GM08714 (cell line): ENCODE data around the gene PACS2.
"Not testable (repeated sequence)": the region's sequence is repeated elsewhere in the genome, so short reads cannot be mapped to it uniquely, and the experiment has no call there.

Experiments used
- H3K4me3 ChIP-seq: fragments of 200-500 bp; sonication (Bioruptor generic); 2 replicates; pipeline ENCODE4 v1.5.1; 2014; ENCODE audit warnings: mild to moderate bottlenecking, low read length, inconsistent platforms
- ZNF274 ChIP-seq: IDR thresholded peaks from 2 replicates; pipeline ENCODE4 v1.6.1; 2012; ENCODE audit warnings: mild to moderate bottlenecking, low read depth, low read length

Gene PACS2

GRCh38 chr14:105314287-105315200 lies at the start of gene PACS2:
Gene PACS2, plus strand, starts transcription at chr14:105314748. Its CDS starts 171 bp downstream, at chr14:105314919.
- no peak for TF ChIP-seq ZNF274
- H3K4me3 ChIP-seq, result peak within 1 kb of the TSS; percentile 75

- TF ChIP-seq ZNF274, result no peak
- H3K4me3 ChIP-seq, result no peak overlapping the region
Observed at GRCh38 chr14:105267820-105268548, 46.6 kb upstream of the PACS2 start.

GRCh38 chr14:105268736-105269354 lies 45.7 kb upstream of the PACS2 start:
- TF ChIP-seq ZNF274, result no peak
- H3K4me3 ChIP-seq, result no peak overlapping the region

- TF ChIP-seq ZNF274, result no peak
- H3K4me3 ChIP-seq, result no peak overlapping the region
Observed at GRCh38 chr14:105269405-105269804, 45.1 kb upstream of the PACS2 start.

- no peak overlapping the region for H3K4me3 ChIP-seq
- no peak for TF ChIP-seq ZNF274
Observed at GRCh38 chr14:105271224-105271890, 43.2 kb upstream of the PACS2 start.

GRCh38 chr14:105272623-105273022 lies 41.9 kb upstream of the PACS2 start:
- no peak for TF ChIP-seq ZNF274
- no peak overlapping the region for H3K4me3 ChIP-seq

GRCh38 chr14:105273062-105273461 lies 41.5 kb upstream of the PACS2 start:
- TF ChIP-seq ZNF274, result no peak
- H3K4me3 ChIP-seq, result no peak overlapping the region

GRCh38 chr14:105274637-105275036 lies 39.9 kb upstream of the PACS2 start:
- TF ChIP-seq ZNF274, result no peak
- H3K4me3 ChIP-seq, result no peak overlapping the region

GRCh38 chr14:105275267-105275946 lies 39.1 kb upstream of the PACS2 start:
- no peak for TF ChIP-seq ZNF274
- H3K4me3 ChIP-seq, result no peak overlapping the region

- not testable (repeated sequence) for H3K4me3 ChIP-seq
Observed at GRCh38 chr14:105277448-105277847, 37.1 kb upstream of the PACS2 start.

- H3K4me3 ChIP-seq, result no peak overlapping the region
- TF ChIP-seq ZNF274, result no peak
Observed at GRCh38 chr14:105279642-105280361, 34.7 kb upstream of the PACS2 start.

GRCh38 chr14:105280525-105280924 lies 34.0 kb upstream of the PACS2 start:
- no peak for TF ChIP-seq ZNF274
- no peak overlapping the region for H3K4me3 ChIP-seq

- no peak overlapping the region for H3K4me3 ChIP-seq
- TF ChIP-seq ZNF274, result no peak
Observed at GRCh38 chr14:105281371-105282097, 33.0 kb upstream of the PACS2 start.
